TTC549 (cell line): ENCODE data around the gene GRM7.

Experiments
- FAIRE-seq: peaks from 2 replicates; lab custom pipeline; 2012; peaks lifted over from hg19 to GRCh38; lab: Jason Lieb, UNC

The GRM7 gene

DNA sequence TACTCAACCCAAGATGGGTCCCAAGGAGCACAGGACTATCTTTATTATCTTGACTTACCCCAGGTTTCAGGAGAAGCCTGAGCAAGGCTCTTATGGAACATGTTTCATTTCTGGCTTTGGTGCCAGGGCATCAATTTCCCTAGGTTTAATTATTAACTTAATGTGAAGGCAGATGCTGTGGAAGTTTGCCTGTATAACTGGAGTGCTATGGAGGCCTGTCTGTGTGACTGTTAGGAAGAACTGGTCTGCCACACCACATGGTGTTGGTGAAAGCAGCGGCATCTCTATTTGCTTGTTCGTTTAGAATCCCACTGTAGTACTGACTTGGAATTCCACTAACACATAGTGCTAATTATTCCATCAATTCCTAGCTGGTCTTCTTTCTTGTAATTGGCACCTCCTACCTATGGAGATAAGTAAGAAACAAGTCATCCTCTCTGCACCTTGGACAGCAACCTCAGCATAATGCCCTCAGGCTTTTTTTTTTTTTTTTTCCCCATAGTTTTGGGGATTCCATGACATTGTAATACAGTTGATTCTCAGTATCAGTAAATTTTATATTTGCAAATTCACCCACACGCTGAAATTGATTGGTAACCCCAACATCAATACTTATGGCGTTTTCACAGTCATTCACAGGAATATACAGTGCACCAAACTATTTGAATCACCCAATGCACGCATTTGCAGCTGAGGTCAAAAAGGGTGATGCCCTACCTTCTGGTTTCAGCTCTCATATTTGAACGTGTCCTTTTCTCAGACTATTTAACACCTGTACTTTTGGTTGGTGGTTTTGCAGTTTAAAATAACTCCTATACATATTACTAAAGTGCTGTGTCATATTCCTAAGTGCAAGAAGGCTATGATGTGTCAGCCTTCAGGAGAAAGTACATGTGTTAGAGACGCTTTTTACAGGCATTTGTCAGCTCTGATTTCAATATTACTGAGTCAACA, 867.9 kb downstream of the GRM7 start:
- no peak for FAIRE-seq

DNA sequence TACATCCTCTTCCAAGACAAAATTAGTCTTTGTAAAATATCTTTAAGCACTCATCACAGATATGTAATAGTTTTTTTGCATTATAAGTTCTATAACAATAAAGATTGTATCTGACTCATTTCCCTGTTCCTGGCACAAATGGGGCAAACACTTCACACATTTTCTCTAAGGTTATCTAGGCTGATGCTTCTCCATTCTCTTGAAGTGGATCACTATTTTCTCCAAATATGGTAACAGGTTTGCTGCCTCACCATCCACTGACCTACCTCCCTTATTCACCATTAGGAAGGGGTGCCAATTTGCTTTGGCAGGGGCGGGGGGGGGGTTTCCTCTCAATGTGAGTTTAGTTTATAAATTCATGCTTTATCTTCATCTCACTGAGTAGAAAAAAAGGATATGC, 873.0 kb downstream of the GRM7 start:
- no peak for FAIRE-seq

- FAIRE-seq, result no peak
Measured at GRCh38 chr3:7734456-7734855, 873.5 kb downstream of the GRM7 start.

DNA sequence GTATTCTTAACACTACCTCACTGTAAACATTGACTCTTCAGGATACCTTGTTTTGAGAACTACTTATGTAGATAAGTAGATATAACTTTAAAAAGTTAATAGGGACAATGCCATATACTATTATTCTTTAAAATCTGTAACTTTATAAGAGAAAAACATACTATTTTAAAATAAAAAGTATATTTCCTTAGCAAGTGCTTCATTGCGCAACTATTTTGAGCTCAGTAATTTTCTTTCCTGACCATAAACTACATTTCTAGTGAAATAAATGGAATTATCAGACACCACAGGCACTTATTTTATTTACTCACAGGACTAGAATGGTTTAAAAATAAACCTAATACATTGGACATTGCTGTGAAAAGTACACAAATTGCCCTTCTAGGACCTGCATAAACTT, 876.3 kb downstream of the GRM7 start:
- no peak for FAIRE-seq

- no peak for FAIRE-seq
Measured at GRCh38 chr3:7739754-7740153, 878.8 kb downstream of the GRM7 start.

GRCh38 chr3:7740458-7740857, 879.5 kb downstream of the GRM7 start:
- FAIRE-seq, result no peak

DNA sequence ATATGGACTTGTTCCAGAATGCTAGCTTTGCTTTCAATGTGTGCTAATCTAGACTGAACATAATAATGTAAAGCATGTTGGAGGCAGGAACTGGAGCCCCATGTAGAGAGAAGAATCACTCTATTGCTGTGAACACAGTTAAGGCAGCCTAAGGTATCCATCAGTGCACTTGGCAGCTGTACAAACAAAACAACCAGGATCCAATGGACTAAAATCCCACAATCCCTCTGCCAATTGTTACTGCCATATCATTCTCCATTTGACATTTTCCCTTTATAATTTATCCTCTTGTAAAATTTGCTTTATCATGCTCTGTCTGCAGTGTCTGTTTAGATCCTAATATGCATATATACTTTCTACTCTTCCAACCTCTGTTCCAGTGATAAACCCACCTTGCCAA, 883.9 kb downstream of the GRM7 start:
- no peak for FAIRE-seq

GRCh38 chr3:7745711-7746110, 884.8 kb downstream of the GRM7 start:
- FAIRE-seq, result no peak

GRCh38 chr3:7749931-7750695, 889.2 kb downstream of the GRM7 start:
- no peak for FAIRE-seq

- no peak for FAIRE-seq
Measured at GRCh38 chr3:7752005-7752404, 891.1 kb downstream of the GRM7 start.

DNA sequence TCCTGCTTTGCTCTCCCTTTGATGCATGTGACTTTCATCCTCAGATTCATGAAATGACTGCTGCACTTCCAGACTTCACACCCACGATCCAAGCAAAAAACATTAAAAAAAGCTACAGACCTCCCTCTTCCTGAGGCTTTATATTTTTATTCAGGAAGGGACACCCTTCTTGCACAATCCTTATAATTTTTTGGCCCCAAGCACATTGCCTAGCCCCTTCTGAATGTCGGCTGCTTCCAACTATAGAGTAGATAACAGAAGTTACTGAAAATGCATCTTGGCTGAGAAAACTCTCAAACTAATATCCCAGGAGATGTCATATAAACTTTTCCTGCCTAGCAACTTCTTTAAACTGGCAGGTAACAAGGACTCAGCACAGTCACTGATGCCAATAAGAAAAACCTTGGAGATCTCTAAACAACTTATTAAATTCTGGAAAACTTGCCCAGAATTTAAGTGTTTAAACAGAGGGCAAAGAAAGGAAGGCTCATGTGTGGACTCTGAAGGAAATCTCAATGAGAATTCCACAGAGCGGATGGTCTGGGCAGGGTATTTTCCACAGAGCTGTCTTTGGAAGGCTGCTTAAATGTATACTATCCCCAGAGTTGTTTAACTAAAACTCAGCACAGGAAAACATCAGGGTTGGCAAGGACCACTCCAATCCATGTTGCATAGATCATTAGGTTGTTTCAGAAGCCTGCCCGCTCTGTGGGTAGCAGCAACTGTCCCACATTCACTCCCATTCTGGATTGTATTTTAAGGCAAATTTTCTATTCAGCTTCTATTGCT, 893.9 kb downstream of the GRM7 start:
- FAIRE-seq, result no peak

GRCh38 chr3:7759630-7760029, 898.7 kb downstream of the GRM7 start:
- no peak for FAIRE-seq

DNA sequence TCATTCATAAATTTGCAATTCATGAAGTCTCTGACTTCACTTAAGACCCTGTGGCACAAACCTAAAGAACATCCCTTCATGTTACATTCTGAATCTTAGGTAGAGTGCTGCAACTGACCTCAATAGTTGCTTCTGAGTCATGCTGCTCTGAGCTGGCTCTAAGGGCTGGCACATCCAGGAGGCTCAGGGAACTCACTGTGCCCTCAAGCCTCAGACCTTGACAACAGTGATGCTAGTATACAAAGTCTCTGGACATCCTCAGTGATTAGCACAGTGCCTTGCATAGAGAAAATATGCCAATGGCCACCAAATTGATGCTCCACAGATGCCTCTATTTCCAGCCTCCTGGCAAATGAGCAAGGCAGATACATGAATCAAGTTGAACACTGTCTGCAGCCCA, 899.8 kb downstream of the GRM7 start:
- FAIRE-seq, result no peak

DNA sequence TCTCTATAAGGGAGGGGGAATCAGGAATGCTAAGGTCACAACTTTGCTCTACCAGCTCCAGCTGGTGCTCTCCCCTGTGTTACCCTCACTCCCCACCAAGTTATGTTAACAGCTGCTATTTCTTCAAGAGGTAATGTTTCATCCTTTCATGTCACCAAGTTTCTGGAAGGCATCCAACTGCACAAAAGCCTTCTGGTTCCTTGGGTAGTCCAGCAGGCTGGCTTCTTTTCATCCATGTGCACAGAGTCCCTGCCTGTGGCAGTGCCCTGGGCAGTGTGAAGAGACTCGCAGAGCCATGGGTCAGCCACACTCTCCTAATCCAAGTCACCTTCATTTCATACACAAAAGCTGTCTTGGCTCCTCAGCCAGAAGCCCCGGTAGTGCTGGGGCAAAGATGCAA, 903.2 kb downstream of the GRM7 start:
- no peak for FAIRE-seq

GRCh38 chr3:7766530-7766929, 905.6 kb downstream of the GRM7 start:
- no peak for FAIRE-seq

DNA sequence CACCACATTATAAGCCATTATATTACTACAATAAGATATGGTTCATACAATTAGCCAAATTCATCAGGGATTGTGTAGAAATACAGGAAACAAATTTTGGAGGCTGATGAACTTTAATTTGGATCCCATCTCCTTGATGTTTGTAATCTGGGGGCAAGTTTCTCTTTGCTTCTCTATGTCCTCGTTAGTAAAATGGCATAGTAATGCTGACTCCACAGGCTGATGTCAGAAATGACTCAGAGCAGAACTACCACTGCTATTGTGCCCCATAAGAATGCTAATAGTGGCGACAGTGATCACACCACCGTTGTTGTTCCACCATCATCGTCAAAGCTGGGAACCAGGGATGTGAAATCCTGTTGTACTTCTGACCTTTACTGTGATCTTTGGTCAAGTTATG, 918.4 kb downstream of the GRM7 start:
- FAIRE-seq, result no peak

DNA sequence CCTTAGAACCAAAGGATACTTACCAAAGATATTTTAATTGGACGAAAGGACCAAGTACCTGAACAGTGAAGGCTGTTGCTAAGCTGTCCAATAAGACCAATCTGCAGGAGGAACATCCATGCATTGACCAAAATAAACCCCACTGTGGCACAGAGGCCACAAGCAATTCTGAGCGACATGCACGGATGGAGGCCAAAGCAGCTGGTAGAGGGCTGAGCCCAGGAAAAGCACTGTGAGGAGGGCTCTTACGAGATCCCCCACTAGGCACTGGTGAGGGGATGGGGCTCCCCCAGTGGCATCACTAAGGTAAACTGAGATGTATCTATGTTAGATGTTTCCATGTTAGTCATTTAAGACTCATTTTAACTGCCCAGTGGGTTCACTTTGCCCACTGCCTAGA, 920.5 kb downstream of the GRM7 start:
- no peak for FAIRE-seq

DNA sequence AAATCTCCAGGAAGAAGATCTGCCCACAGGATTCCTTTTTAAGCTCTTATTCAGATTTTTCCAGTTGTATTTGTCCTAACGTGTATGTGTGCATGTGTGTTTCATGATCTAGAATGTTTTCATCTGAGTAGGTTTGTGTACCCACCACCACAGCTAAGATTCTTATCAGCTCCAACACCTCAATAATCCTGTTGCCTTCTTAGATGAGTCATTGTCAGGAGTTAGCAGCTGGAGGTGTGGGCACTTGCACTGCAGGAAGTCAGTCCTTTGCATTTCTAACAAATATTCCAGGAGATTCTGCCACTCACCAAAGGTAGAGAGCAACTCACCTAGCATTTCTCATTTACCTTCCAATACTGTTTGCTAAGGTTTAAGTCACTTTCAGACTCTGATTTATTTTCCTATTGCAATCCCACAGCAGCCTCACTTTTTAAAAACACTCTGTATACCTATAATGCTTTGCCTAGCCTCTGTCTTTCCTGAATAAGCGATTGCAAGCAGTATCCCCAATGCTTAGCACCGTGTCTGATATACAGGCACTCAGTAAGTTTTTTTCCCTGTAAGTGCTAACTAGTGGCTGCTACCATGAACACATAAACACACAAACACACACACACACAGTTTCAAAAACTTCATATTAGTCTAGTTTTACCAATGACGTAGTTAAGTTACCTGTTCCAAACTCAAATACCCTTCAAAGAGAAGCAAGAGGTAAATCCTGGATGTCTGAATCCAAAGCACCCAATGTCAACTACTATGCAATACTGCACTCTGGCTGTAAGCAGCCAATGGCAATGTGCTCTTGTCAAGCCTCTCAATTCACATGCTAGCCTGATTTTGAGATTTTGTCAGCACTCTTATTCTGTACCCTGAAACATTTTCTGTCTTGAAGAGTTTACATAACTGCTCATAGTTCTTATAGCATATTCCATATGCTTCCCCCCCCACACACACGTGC, 927.2 kb downstream of the GRM7 start:
- FAIRE-seq, result no peak

DNA sequence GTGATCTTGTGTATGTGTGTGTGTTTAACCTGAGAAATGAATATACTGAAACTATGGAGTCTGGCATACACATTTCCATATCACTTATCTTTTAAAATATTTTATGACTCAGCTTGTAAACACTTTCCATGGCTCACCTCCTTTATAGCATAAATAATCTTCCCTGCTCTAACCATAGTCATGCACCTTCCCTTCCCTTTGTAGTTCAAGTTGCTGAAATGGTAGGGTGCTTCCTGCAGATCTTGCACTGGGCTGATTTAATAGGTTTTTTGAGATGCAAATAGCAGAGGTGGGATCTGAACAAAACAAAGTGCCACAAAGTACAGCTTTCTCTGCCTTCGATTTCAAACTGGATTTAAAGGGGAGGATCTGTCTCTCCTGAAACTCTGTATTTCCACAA, 928.0 kb downstream of the GRM7 start:
- no peak for FAIRE-seq

- no peak for FAIRE-seq
Measured at GRCh38 chr3:7789324-7789723, 928.4 kb downstream of the GRM7 start.

- no peak for FAIRE-seq
Measured at GRCh38 chr3:7790141-7790540, 929.2 kb downstream of the GRM7 start.
